IPS-11a (cell line): ENCODE data around the gene HDAC10.

ENCODE experiments used
- H3K4me3 ChIP-seq: one replicate; pipeline ENCODE4 v1.5.1; 2013; ENCODE audit warnings: low read depth, low read length, control low read depth

The HDAC10 gene

GRCh38 chr22:50219800-50220602 is 31.1 kb downstream of the HDAC10 start:
- no peak overlapping the region for H3K4me3 ChIP-seq

GRCh38 chr22:50218996-50219727 is 31.9 kb downstream of the HDAC10 start:
- no peak overlapping the region for H3K4me3 ChIP-seq

- no peak overlapping the region for H3K4me3 ChIP-seq
These were observed 32.7 kb downstream of the HDAC10 start for GRCh38 chr22:50218153-50218995.

- H3K4me3 ChIP-seq: no peak overlapping the region
These were observed 33.4 kb downstream of the HDAC10 start for GRCh38 chr22:50217543-50218152.

GRCh38 chr22:50216684-50217520 is 34.2 kb downstream of the HDAC10 start:
- no peak overlapping the region for H3K4me3 ChIP-seq

GRCh38 chr22:50216055-50216683 is 34.9 kb downstream of the HDAC10 start:
- H3K4me3 ChIP-seq: no peak overlapping the region

GRCh38 chr22:50215297-50216054 is 35.6 kb downstream of the HDAC10 start:
- H3K4me3 ChIP-seq: no peak overlapping the region

- no peak overlapping the region for H3K4me3 ChIP-seq
These were observed 37.8 kb downstream of the HDAC10 start for GRCh38 chr22:50213263-50213662.

- H3K4me3 ChIP-seq: no peak overlapping the region
These were observed 39.9 kb downstream of the HDAC10 start for GRCh38 chr22:50211147-50211546.

- H3K4me3 ChIP-seq: no peak overlapping the region
These were observed 40.5 kb downstream of the HDAC10 start for GRCh38 chr22:50210378-50211139.

- H3K4me3 ChIP-seq: no peak overlapping the region
These were observed 41.2 kb downstream of the HDAC10 start for GRCh38 chr22:50209893-50210292.

GRCh38 chr22:50208939-50209892 is 41.8 kb downstream of the HDAC10 start:
- no peak overlapping the region for H3K4me3 ChIP-seq

- H3K4me3 ChIP-seq: no peak overlapping the region
These were observed 42.6 kb downstream of the HDAC10 start for GRCh38 chr22:50208430-50208938.

- H3K4me3 ChIP-seq: no peak overlapping the region
These were observed 43.5 kb downstream of the HDAC10 start for GRCh38 chr22:50207383-50208140.

- no peak overlapping the region for H3K4me3 ChIP-seq
These were observed 44.5 kb downstream of the HDAC10 start for GRCh38 chr22:50206599-50206998.
